Mesenchymal stem cell (in vitro differentiated cells and primary cell): ENCODE measurements around the gene TTC21B.
A peak's percentile ranks its signal among the peaks of the same experiment; 100 is the strongest.

Experiments
- DNase-seq: peaks from one replicate; pipeline ENCODE4 v3.0.0-alpha.2; 2013
- H2AFZ ChIP-seq: one replicate; pipeline ENCODE4 v1.6.1; 2013; ENCODE audit warnings: low read depth, mild to moderate bottlenecking, control low read depth, inconsistent platforms, low read length, moderate library complexity
- H2AK5ac ChIP-seq: 2 replicates; pipeline ENCODE4 v1.6.1; 2013; ENCODE audit warnings: low read length, moderate library complexity, mild to moderate bottlenecking, inconsistent platforms; ENCODE audit not compliant: severe bottlenecking
- H2BK120ac ChIP-seq: one replicate; pipeline ENCODE4 v1.6.1; 2013; ENCODE audit warnings: low read depth, mild to moderate bottlenecking, inconsistent platforms, low read length, moderate library complexity
- H2BK12ac ChIP-seq, 2 experiments: one replicate each; pipeline ENCODE4 v1.6.1; 2013; ENCODE audit warnings: inconsistent platforms in 2 of 2, low read length in 2 of 2, mild to moderate bottlenecking in 2 of 2, moderate library complexity in 2 of 2, control low read depth in 1 of 2
- H2BK15ac ChIP-seq: one replicate; pipeline ENCODE4 v1.6.1; 2013; ENCODE audit warnings: mild to moderate bottlenecking, low read depth, inconsistent platforms; ENCODE audit not compliant: poor library complexity, severe bottlenecking
- H2BK5ac ChIP-seq: 2 replicates; pipeline ENCODE4 v1.6.1; 2013; ENCODE audit warnings: low read depth, mild to moderate bottlenecking, low read length, control low read depth, inconsistent platforms; ENCODE audit not compliant: poor library complexity, severe bottlenecking
- H3K14ac ChIP-seq, 2 experiments: one replicate each; pipeline ENCODE4 v1.6.1; 2013; ENCODE audit warnings: inconsistent platforms in 2 of 2, low read length in 2 of 2, control low read depth in 1 of 2, mild to moderate bottlenecking in 1 of 2, moderate library complexity in 1 of 2
- H3K18ac ChIP-seq, 2 experiments: one replicate each; pipeline ENCODE4 v1.6.1; 2013; ENCODE audit warnings: inconsistent platforms in 2 of 2, low read length in 2 of 2, control low read depth in 1 of 2, low read depth in 1 of 2, mild to moderate bottlenecking in 1 of 2
- H3K23ac ChIP-seq, 2 experiments: one replicate each; pipeline ENCODE4 v1.6.1; 2013; ENCODE audit warnings: inconsistent platforms in 2 of 2, low read length in 2 of 2, mild to moderate bottlenecking in 2 of 2, moderate library complexity in 2 of 2, control low read depth in 1 of 2
- H3K27ac ChIP-seq: 2 replicates; pipeline ENCODE4 v1.5.1; 2013; ENCODE audit warnings: mild to moderate bottlenecking, moderate library complexity, low read length, control low read depth, inconsistent platforms; ENCODE audit not compliant: poor library complexity, severe bottlenecking
- H3K27me3 ChIP-seq, 2 experiments: 2 replicates each; pipeline versions ENCODE4 v1.6.1 to v1.7.0; 2013; ENCODE audit warnings: low read length in 2 of 2, mild to moderate bottlenecking in 2 of 2, moderate library complexity in 2 of 2, control low read depth in 1 of 2, inconsistent platforms in 1 of 2; ENCODE audit not compliant: control insufficient read depth in 1 of 2, insufficient read depth in 1 of 2
- H3K36me3 ChIP-seq, 2 experiments: 2 replicates each; pipeline versions ENCODE4 v1.6.1 to v1.7.0; 2013; ENCODE audit warnings: low read length in 2 of 2, control low read depth in 1 of 2, inconsistent platforms in 1 of 2, low read depth in 1 of 2, mild to moderate bottlenecking in 1 of 2; ENCODE audit not compliant: insufficient read depth in 2 of 2, control insufficient read depth in 1 of 2
- H3K4ac ChIP-seq, 2 experiments: one replicate each; pipeline ENCODE4 v1.6.1; 2013; ENCODE audit warnings: inconsistent platforms in 2 of 2, low read length in 2 of 2, mild to moderate bottlenecking in 2 of 2, moderate library complexity in 2 of 2, control low read depth in 1 of 2, low read depth in 1 of 2
- H3K4me1 ChIP-seq: 2 replicates; pipeline ENCODE4 v1.6.1; 2013; ENCODE audit warnings: low read depth, low read length, control low read depth; ENCODE audit not compliant: control insufficient read depth, insufficient read depth
- H3K4me2 ChIP-seq: 2 replicates; pipeline ENCODE4 v1.6.1; 2013; ENCODE audit warnings: low read length, mild to moderate bottlenecking, inconsistent platforms; ENCODE audit not compliant: poor library complexity, severe bottlenecking
- H3K4me3 ChIP-seq, 2 experiments: 2 replicates each; pipeline versions ENCODE4 v1.5.1 to v1.7.0; 2013; ENCODE audit warnings: low read length in 2 of 2, mild to moderate bottlenecking in 2 of 2, control low read depth in 1 of 2, low read depth in 1 of 2; ENCODE audit not compliant: insufficient read depth in 1 of 2
- H3K79me1 ChIP-seq: replicated peaks from 2 replicates; pipeline ENCODE4 v1.6.1; 2013; ENCODE audit warnings: mild to moderate bottlenecking, control low read depth, low read length, inconsistent platforms; ENCODE audit not compliant: poor library complexity, severe bottlenecking
- H3K9ac ChIP-seq: 2 replicates; pipeline ENCODE4 v1.7.0; 2013; ENCODE audit warnings: mild to moderate bottlenecking, low read length, moderate library complexity
- H3K9me3 ChIP-seq: 2 replicates; pipeline ENCODE4 v1.7.0; 2013; ENCODE audit warnings: mild to moderate bottlenecking, low read length; ENCODE audit not compliant: control insufficient read depth
- H4K8ac ChIP-seq: one replicate; pipeline ENCODE4 v1.6.1; 2013; ENCODE audit warnings: inconsistent platforms, mild to moderate bottlenecking, low read length, moderate library complexity
- H4K91ac ChIP-seq: one replicate; pipeline ENCODE4 v1.6.1; 2013; ENCODE audit warnings: mild to moderate bottlenecking, low read length, inconsistent platforms
- WGBS: methylation state at CpG from one replicate; pipeline ENCODE4 v1.1.7; 2013; ENCODE audit warnings: mixed read lengths; 5-methylcytosine and 5-hydroxymethylcytosine counted together

TTC21B gene

GRCh38 chr2:165957030-165957675, 3.6 kb upstream of the TTC21B start:
- Histone ChIP-seq H3K79me1 (no peaks in the 10 kb centered on the region), H3K4me3 (no peak overlapping the region), H4K91ac (no peak overlapping the region), H3K9ac (no peak overlapping the region), H2AK5ac (no peak overlapping the region), H4K8ac (no peak overlapping the region), H3K9me3 (no peaks in the 10 kb centered on the region), H2AFZ (no peak overlapping the region), H3K27me3 (no peaks in the 10 kb centered on the region), H3K4ac (no peak overlapping the region), H2BK120ac (no peak overlapping the region), H3K4me2 (no peak overlapping the region), H3K27ac (no peak overlapping the region), H2BK5ac (no peak overlapping the region), H2BK12ac (no peak overlapping the region), H3K36me3 (peaks cover 0 to 3% of the 10 kb centered on the region in 2 experiments), H3K4me1 (no peaks in the 10 kb centered on the region), H3K14ac (no peak overlapping the region), H3K23ac (no peak overlapping the region), H2BK15ac (no peak overlapping the region), H3K18ac (no peak overlapping the region)
- WGBS = 97% methylated on average over 53 of the region's 60 CpGs
- no peak for DNase-seq

- Histone ChIP-seq H2AFZ (peak overlapping the region; percentile 63), H3K27me3 (no peaks in the 10 kb centered on the region), H2BK120ac (no peak overlapping the region), H4K8ac (peak overlapping the region; percentile 69), H3K9ac (peak overlapping the region; percentile 97), H3K4me3 (peak overlapping the region; percentile 66 to 94), H3K79me1 (peaks cover 10% of the 10 kb centered on the region), H3K14ac (peak overlapping the region in 1 of 2 experiments; percentile 26), H2AK5ac (no peak overlapping the region), H2BK12ac (no peak overlapping the region), H2BK5ac (peak overlapping the region; percentile 19), H3K23ac (no peak overlapping the region), H4K91ac (no peak overlapping the region), H3K4me2 (peak overlapping the region; percentile 73), H3K9me3 (no peaks in the 10 kb centered on the region), H3K36me3 (peaks cover 3 to 12% of the 10 kb centered on the region in 2 experiments), H2BK15ac (peak overlapping the region; percentile 93), H3K27ac (peak overlapping the region; percentile 66), H3K4me1 (no peaks in the 10 kb centered on the region), H3K4ac (peak overlapping the region in 1 of 2 experiments; percentile 51), H3K18ac (peak overlapping the region in 1 of 2 experiments; percentile 70)
- WGBS = 0% methylated on average over 22 of the region's 24 CpGs
- no peak for DNase-seq
These were observed 296 bp downstream of the TTC21B start for GRCh38 chr2:165953306-165953654.

- Histone ChIP-seq H3K4me2 (peak overlapping the region; percentile 73), H3K9me3 (no peaks in the 10 kb centered on the region), H2BK12ac (no peak overlapping the region), H2BK15ac (no peak overlapping the region), H2BK5ac (no peak overlapping the region), H3K4me3 (peak overlapping the region; percentile 66 to 94), H2AK5ac (no peak overlapping the region), H3K27me3 (no peaks in the 10 kb centered on the region), H3K23ac (no peak overlapping the region), H3K79me1 (peaks cover 10% of the 10 kb centered on the region), H3K18ac (no peak overlapping the region), H3K4ac (no peak overlapping the region), H3K9ac (peak overlapping the region; percentile 97), H4K8ac (no peak overlapping the region), H3K4me1 (no peaks in the 10 kb centered on the region), H4K91ac (no peak overlapping the region), H2BK120ac (no peak overlapping the region), H3K14ac (no peak overlapping the region), H2AFZ (no peak overlapping the region), H3K27ac (no peak overlapping the region), H3K36me3 (peaks cover 3 to 17% of the 10 kb centered on the region in 2 experiments)
- WGBS = 45% methylated on average over 1 of the region's 4 CpGs
- peak; percentile 59 for DNase-seq
These were observed 800 bp downstream of the TTC21B start for GRCh38 chr2:165952741-165953211.

GRCh38 chr2:165952085-165952484, 1.5 kb downstream of the TTC21B start:
- Histone ChIP-seq H3K4me2 (peak overlapping the region; percentile 29), H3K4me1 (no peaks in the 10 kb centered on the region), H2AFZ (no peak overlapping the region), H3K27ac (no peak overlapping the region), H2BK15ac (no peak overlapping the region), H3K9me3 (no peaks in the 10 kb centered on the region), H4K8ac (no peak overlapping the region), H3K4ac (no peak overlapping the region), H3K23ac (no peak overlapping the region), H2BK120ac (no peak overlapping the region), H2AK5ac (peak overlapping the region; percentile 90), H3K18ac (no peak overlapping the region), H3K36me3 (peaks cover 3 to 23% of the 10 kb centered on the region in 2 experiments), H2BK5ac (no peak overlapping the region), H3K9ac (peak overlapping the region; percentile 97), H4K91ac (no peak overlapping the region), H3K14ac (no peak overlapping the region), H3K79me1 (peaks cover 11% of the 10 kb centered on the region), H3K4me3 (no peak overlapping the region), H2BK12ac (no peak overlapping the region), H3K27me3 (no peaks in the 10 kb centered on the region)
- no peak for DNase-seq
- 0% methylated on average over 1 of the region's 1 CpG for WGBS
